ENCODE measurements around the gene CLIP4.

GRCh38 chr2:29215073-29215472 is 99.9 kb downstream of the CLIP4 start:
- TF ChIP-seq CTCF (conservative IDR thresholded peaks at IDR 0.05) (no peak), EZH2 (IDR thresholded peaks at IDR 0.05; ENCODE audit: low read depth) (no peak)

All from PC-9 (cell line).